Hepatocyte (in vitro differentiated cells): ENCODE data around the gene LY86.

ENCODE experiments used
- EZH2 ChIP-seq: fragments of 200-600 bp; sonication (generic); IDR thresholded peaks from 2 replicates; pipeline ENCODE4 v1.6.1; 2016; ENCODE audit warnings: antibody characterized with exemption, mild to moderate bottlenecking, borderline replicate concordance
- TF ChIP-seq, protein P1 (sequence below): fragments of 200-600 bp; sonication (generic); IDR thresholded peaks from 2 replicates; pipeline ENCODE4 v1.5.1; 2016; ENCODE audit warnings: antibody characterized with exemption, mild to moderate bottlenecking; ENCODE audit not compliant: poor library complexity

DNA sequence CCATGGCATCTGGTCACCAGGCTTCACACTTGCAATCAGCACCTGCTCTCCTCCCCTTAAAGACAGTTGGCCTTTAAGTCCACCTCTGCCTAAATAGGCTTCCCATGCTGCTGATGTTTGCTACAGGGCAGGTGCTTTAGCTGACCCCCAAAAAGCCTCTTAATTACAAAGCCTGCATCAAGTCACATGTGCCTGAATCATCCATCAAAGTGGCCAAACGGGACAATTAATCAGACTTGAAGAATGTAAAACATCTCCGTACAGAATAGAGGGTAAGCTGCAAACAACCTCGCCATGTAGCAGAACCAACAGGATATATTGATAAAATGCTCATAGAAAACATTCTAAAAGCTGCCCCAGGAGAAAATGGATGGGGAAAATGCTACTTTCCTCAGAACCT is 7.4 kb downstream of the LY86 start:
- no peak for TF ChIP-seq EZH2
- TF ChIP-seq, protein P1, sequence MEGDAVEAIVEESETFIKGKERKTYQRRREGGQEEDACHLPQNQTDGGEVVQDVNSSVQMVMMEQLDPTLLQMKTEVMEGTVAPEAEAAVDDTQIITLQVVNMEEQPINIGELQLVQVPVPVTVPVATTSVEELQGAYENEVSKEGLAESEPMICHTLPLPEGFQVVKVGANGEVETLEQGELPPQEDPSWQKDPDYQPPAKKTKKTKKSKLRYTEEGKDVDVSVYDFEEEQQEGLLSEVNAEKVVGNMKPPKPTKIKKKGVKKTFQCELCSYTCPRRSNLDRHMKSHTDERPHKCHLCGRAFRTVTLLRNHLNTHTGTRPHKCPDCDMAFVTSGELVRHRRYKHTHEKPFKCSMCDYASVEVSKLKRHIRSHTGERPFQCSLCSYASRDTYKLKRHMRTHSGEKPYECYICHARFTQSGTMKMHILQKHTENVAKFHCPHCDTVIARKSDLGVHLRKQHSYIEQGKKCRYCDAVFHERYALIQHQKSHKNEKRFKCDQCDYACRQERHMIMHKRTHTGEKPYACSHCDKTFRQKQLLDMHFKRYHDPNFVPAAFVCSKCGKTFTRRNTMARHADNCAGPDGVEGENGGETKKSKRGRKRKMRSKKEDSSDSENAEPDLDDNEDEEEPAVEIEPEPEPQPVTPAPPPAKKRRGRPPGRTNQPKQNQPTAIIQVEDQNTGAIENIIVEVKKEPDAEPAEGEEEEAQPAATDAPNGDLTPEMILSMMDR = no peak
